ENCODE data around the gene LRRC4.

GRCh38 chr7:128045766-128046165, 14.5 kb upstream of the LRRC4 start:
- TF ChIP-seq EZH2 (IDR thresholded peaks at IDR 0.05; ENCODE audit: insufficient read depth, poor library complexity, severe bottlenecking) = no peak
- TF ChIP-seq EZH2phosphoT487 (IDR thresholded peaks at IDR 0.05; ENCODE audit: insufficient read depth, low read depth) = no peak

All from GM23248 (cell line).